AG04450 (cell line): ENCODE results near the gene COX20. TPM values are rescaled to one million over a fixed set of nuclear protein-coding genes. Genes with fewer than 3 reads are reported as not detected.

Source experiments
- CTCF ChIA-PET: fragments of 300-600, 350-600 bp; formaldehyde crosslinking; extraction: SDS; loops from one replicate; lab custom pipeline; 2022; ENCODE audit warnings: antibody characterized with exemption, inconsistent platforms; lab: Charles Lee
- POLR2A ChIA-PET: fragments of 350-600 bp; formaldehyde crosslinking; extraction: SDS; loops from one replicate; lab custom pipeline; 2021; ENCODE audit warnings: antibody characterized with exemption, inconsistent platforms; lab: Yijun Ruan, JAX
- DNase-seq: peaks from one replicate; pipeline ENCODE4 v3.0.0-alpha.2; 2011; ENCODE audit warnings: low read depth, low spot score
- H3K27ac ChIP-seq: one replicate; pipeline ENCODE4 v1.5.1; 2012; ENCODE audit warnings: low read depth, low read length, control low read depth
- H3K27me3 ChIP-seq: one replicate; pipeline ENCODE4 v1.6.0; 2012; ENCODE audit warnings: low read length; ENCODE audit not compliant: control insufficient read depth, insufficient read depth
- H3K4me3 ChIP-seq: 2 replicates; pipeline ENCODE4 v1.5.1; 2011; ENCODE audit warnings: mild to moderate bottlenecking, low read depth, low read length, control low read depth
- H3K9me3 ChIP-seq: 2 replicates; pipeline ENCODE4 v1.5.1; 2012; ENCODE audit warnings: low read length; ENCODE audit not compliant: control insufficient read depth, insufficient read depth
- CTCF ChIP-seq: IDR thresholded peaks from 2 replicates; pipeline ENCODE4 v1.5.1; 2011; ENCODE audit warnings: low read depth, low read length, control low read depth, inconsistent platforms
- polyA plus RNA-seq: library from polyadenylated mRNA; depleted of rRNA; stranded (reverse); fragments of >200 nt; gene quantifications from 2 replicates; pipeline ENCODE4 v1.2.3, GENCODE V29; 2011

COX20 gene
- polyA plus RNA-seq, 1 experiment: 45.8 TPM

- Histone ChIP-seq H3K4me3 (no peak overlapping the region), H3K9me3 (no peaks in the 10 kb centered on the region; the same call in 1 of the 2 replicates), H3K27me3 (no peaks in the 10 kb centered on the region), H3K27ac (no peak overlapping the region)
- POLR2A ChIA-PET: no interaction called here
- no peak for DNase-seq
- CTCF ChIA-PET: interaction anchor here (1.2 kb wide), 2 partner anchors 105 to 176 kb away, joined by 3 to 4 read pairs; no protein-coding TSS in a partner anchor
- TF ChIP-seq CTCF: no peak
These were observed 30.9 kb downstream of the COX20 start for GRCh38 chr1:244866355-244866754.

GRCh38 chr1:244868484-244869363 is 33.3 kb downstream of the COX20 start:
- POLR2A ChIA-PET: no interaction called here

GRCh38 chr1:244869364-244869827 is 33.9 kb downstream of the COX20 start:
- Histone ChIP-seq H3K4me3 (no peak overlapping the region), H3K27me3 (no peaks in the 10 kb centered on the region), H3K27ac (no peak overlapping the region), H3K9me3 (no peaks in the 10 kb centered on the region; the same call in 1 of the 2 replicates)
- no peak for TF ChIP-seq CTCF
- ChIA-PET POLR2A (no interaction called here), CTCF (interaction anchor here (1.0 kb wide), 1 partner anchor 173 kb away, joined by 4 read pairs; no protein-coding TSS in a partner anchor)
- no peak for DNase-seq

More at GRCh38 chr1:244868484-244869363, 33.3 kb downstream of the COX20 start:
- Histone ChIP-seq H3K27me3 (no peaks in the 10 kb centered on the region), H3K27ac (no peak overlapping the region), H3K4me3 (no peak overlapping the region), H3K9me3 (no peaks in the 10 kb centered on the region; the same call in 1 of the 2 replicates)
- no peak for TF ChIP-seq CTCF
- DNase-seq: no peak
- CTCF ChIA-PET: interaction anchor here (0.6 to 1.0 kb wide), 3 partner anchors 134 to 423 kb away, joined by 3 to 4 read pairs (median 3); no protein-coding TSS in a partner anchor

GRCh38 chr1:244869950-244870349 is 34.5 kb downstream of the COX20 start:
- CTCF ChIA-PET: no interaction called here
- no peak for TF ChIP-seq CTCF
- H3K27me3 ChIP-seq: no peaks in the 10 kb centered on the region
- DNase-seq: no peak
- H3K4me3 ChIP-seq: no peak overlapping the region
- no peaks in the 10 kb centered on the region; the same call in 1 of the 2 replicates for H3K9me3 ChIP-seq
- no peak overlapping the region for H3K27ac ChIP-seq
- POLR2A ChIA-PET: no interaction called here
